Uterus (tissue), 2 donors: ENCODE results near the gene FCRLA.

Source experiments
- CTCF ChIP-seq, 4 experiments: fragments of 200-600 bp in 2 of 4; fragments of 450-650 bp in 2 of 4; sonication (generic) in 2 of 4; IDR thresholded peaks; one replicate each; pipeline ENCODE4 v1.5.1; 2016 to 2019; ENCODE audit warnings: antibody characterized with exemption in 4 of 4, mild to moderate bottlenecking in 2 of 4, moderate library complexity in 1 of 4
- POLR2A ChIP-seq, 2 donors: fragments of 450-650 bp; IDR thresholded peaks; one replicate each; pipeline ENCODE4 v1.6.1; 2016; ENCODE audit warnings: antibody characterized with exemption in 2 of 2, mild to moderate bottlenecking in 1 of 2, moderate library complexity in 1 of 2

DNA sequence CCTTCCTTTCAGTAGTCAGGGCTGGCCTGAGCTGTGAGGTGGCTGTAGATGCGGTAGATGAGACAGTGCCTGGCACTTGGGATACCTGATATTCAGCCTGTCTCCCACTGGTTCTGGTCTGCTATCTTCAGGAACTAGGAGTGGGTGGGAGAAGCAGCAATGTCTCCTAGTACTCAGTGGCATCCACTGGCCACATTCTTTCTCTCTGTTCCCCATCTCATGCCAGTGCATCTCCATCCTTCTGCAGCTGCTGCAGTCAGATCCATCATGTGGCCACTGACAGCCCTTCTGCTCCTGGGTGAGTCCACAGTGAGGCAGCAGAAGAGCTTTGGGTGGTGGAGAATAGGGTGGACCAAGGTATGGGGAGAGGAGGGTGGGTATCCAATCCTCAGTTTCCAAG is 15.4 kb downstream of the FCRLA start:
- TF ChIP-seq CTCF (IDR thresholded peaks at IDR 0.05): no peak
- no peak for TF ChIP-seq POLR2A (IDR thresholded peaks at IDR 0.05)
